PC-3 (cell line): ENCODE results near the gene USP15. TPM values are rescaled to one million over a fixed set of nuclear protein-coding genes. Genes with fewer than 3 reads are reported as not detected.
"Not testable (repeated sequence)": the region's sequence is repeated elsewhere in the genome, so short reads cannot be mapped to it uniquely, and the experiment has no call there.

ENCODE experiments used
- ATAC-seq: fragments of 200-7000 bp; cut with Tn5 transposase; 2 replicates; pipeline ENCODE4 v1.9.1; 2020; ENCODE audit warnings: mild to moderate bottlenecking, moderate library complexity
- BruUV-seq: library from RNA; stranded (reverse); fragments of 400-500 nt; replicated peaks from 2 replicates; lab custom pipeline; 2021; lab: Mats Ljungman, UMichigan
- CTCF ChIA-PET: fragments of 300-600 bp; sonication (Branson Sonifier 250); formaldehyde crosslinking; loops from one replicate; lab custom pipeline; 2022; ENCODE audit warnings: antibody characterized with exemption; lab: Charles Lee
- POLR2A ChIA-PET: fragments of 300-600 bp; sonication (Branson Sonifier 250); formaldehyde crosslinking; loops from one replicate; lab custom pipeline; 2022; ENCODE audit warnings: antibody characterized with exemption; ENCODE audit not compliant: unreplicated experiment; lab: Charles Lee
- DNase-seq: peaks from one replicate; pipeline ENCODE4 v3.0.0-alpha.2; 2015
- H2AFZ ChIP-seq: fragments of 300-600 bp; sonication (generic); 2 replicates; pipeline ENCODE4 v1.6.0; 2016; ENCODE audit warnings: antibody characterized with exemption, low read length
- H3F3A ChIP-seq: fragments of 300-600 bp; sonication (generic); one replicate; pipeline ENCODE4 v1.6.0; 2017; ENCODE audit warnings: antibody characterized with exemption, low read length, control low read depth, mild to moderate bottlenecking; ENCODE audit not compliant: unreplicated experiment
- H3K27ac ChIP-seq: fragments of 300-600 bp; sonication (generic); 2 replicates; pipeline ENCODE4 v1.5.1; 2016; ENCODE audit warnings: mild to moderate bottlenecking, low read length
- H3K27me3 ChIP-seq: fragments of 300-600 bp; sonication (generic); 2 replicates; pipeline ENCODE4 v1.6.1; 2016; ENCODE audit warnings: low read length, mixed read lengths
- H3K36me3 ChIP-seq: fragments of 300-600 bp; sonication (generic); 2 replicates; pipeline ENCODE4 v1.6.1; 2016; ENCODE audit warnings: low read depth, mixed run types, low read length, mixed read lengths
- H3K4me1 ChIP-seq: fragments of 300-600 bp; sonication (generic); 2 replicates; pipeline ENCODE4 v1.5.1; 2016; ENCODE audit warnings: low read length; ENCODE audit not compliant: insufficient read depth
- H3K4me2 ChIP-seq: fragments of 300-600 bp; sonication (generic); 2 replicates; pipeline ENCODE4 v1.6.0; 2016; ENCODE audit warnings: low read length
- H3K4me3 ChIP-seq: fragments of 300-600 bp; sonication (generic); 2 replicates; pipeline ENCODE4 v1.5.1; 2016; ENCODE audit warnings: mild to moderate bottlenecking, low read length, mixed read lengths
- H3K79me2 ChIP-seq: fragments of 300-600 bp; sonication (generic); 2 replicates; pipeline ENCODE4 v1.6.1; 2017; ENCODE audit warnings: low read length, mixed read lengths
- H3K9ac ChIP-seq: fragments of 300-600 bp; sonication (generic); 2 replicates; pipeline ENCODE4 v1.6.0; 2016; ENCODE audit warnings: mild to moderate bottlenecking, low read length
- H3K9me2 ChIP-seq: fragments of 300-600 bp; sonication (generic); replicated peaks from 2 replicates; pipeline ENCODE4 v1.6.1; 2016; ENCODE audit warnings: mixed run types, low read length, mixed read lengths
- H3K9me3 ChIP-seq: fragments of 300-600 bp; sonication (generic); 2 replicates; pipeline ENCODE4 v1.6.1; 2016; ENCODE audit warnings: low read length, mixed read lengths
- H4K20me1 ChIP-seq: fragments of 300-600 bp; sonication (generic); 2 replicates; pipeline ENCODE4 v1.6.1; 2016; ENCODE audit warnings: low read length, mixed read lengths
- CTCF ChIP-seq: fragments of 300-600 bp; sonication (generic); conservative IDR thresholded peaks from 2 replicates; pipeline ENCODE4 v1.5.1; 2017; ENCODE audit warnings: antibody characterized with exemption, low read depth, mild to moderate bottlenecking, low read length
- EZH2 ChIP-seq: fragments of 300-600 bp; sonication (generic); IDR thresholded peaks from one replicate; pipeline ENCODE4 v1.6.1; 2017; ENCODE audit warnings: antibody characterized with exemption, mild to moderate bottlenecking, low read length; ENCODE audit not compliant: unreplicated experiment
- EZH2phosphoT487 ChIP-seq: fragments of 300-600 bp; sonication (generic); IDR thresholded peaks from 2 replicates; pipeline ENCODE4 v1.6.1; 2018; ENCODE audit warnings: mild to moderate bottlenecking, antibody characterized with exemption, low read length, borderline replicate concordance
- intact Hi-C: fragments of 100-400 bp; cut with micrococcal nuclease; formaldehyde crosslinking; loops from 2 replicates; pipeline ENCODE4 v1.9.0; 2023
- total RNA-seq: library from RNA; depleted of rRNA; stranded (reverse); fragments of >200 nt; gene quantifications from 2 replicates; pipeline ENCODE4 v1.2.3, GENCODE V29; 2014

The USP15 gene
- total RNA-seq, 1 experiment from 2014 or later, result 46.1 TPM

GRCh38 chr12:62335796-62336195 lies 75.6 kb downstream of the USP15 start:
- Histone ChIP-seq H3K4me1 (no peaks in the 10 kb centered on the region), H4K20me1 (no peaks in the 10 kb centered on the region), H3K9me3 (no peaks in the 10 kb centered on the region), H3K79me2 (0 out of 2 replicates have a peak, but pooled peaks cover 5% of the 10 kb centered on the region), H3K9me2 (no peaks in the 10 kb centered on the region), H3K36me3 (0 out of 2 replicates have a peak, but pooled peaks cover 7% of the 10 kb centered on the region), H3K4me3 (no peak overlapping the region), H3F3A (no peaks in the 10 kb centered on the region), H3K27me3 (no peaks in the 10 kb centered on the region), H2AFZ (no peak overlapping the region), H3K4me2 (no peak overlapping the region), H3K9ac (no peak overlapping the region), H3K27ac (no peak overlapping the region)
- intact Hi-C loops, result no loop called here
- DNase-seq, result no peak
- ATAC-seq, result no peak
- BruUV-seq, result no TSS peak
- CTCF ChIA-PET, result no interaction called here
- TF ChIP-seq EZH2 (no peak), EZH2phosphoT487 (no peak), CTCF (no peak)
- POLR2A ChIA-PET, result no interaction called here

- H3K9me3 ChIP-seq, H3K4me3 ChIP-seq, H3K36me3 ChIP-seq, intact Hi-C loops, H2AFZ ChIP-seq, ATAC-seq, H4K20me1 ChIP-seq, POLR2A ChIA-PET, H3K4me2 ChIP-seq, H3K79me2 ChIP-seq, H3K27me3 ChIP-seq, CTCF ChIA-PET, DNase-seq, BruUV-seq, H3K9me2 ChIP-seq, H3F3A ChIP-seq, H3K4me1 ChIP-seq, H3K27ac ChIP-seq, H3K9ac ChIP-seq: not testable (repeated sequence)
Measured at GRCh38 chr12:62337643-62338042, 77.4 kb downstream of the USP15 start.

- H3F3A ChIP-seq, CTCF ChIA-PET, BruUV-seq, H3K9me2 ChIP-seq, H3K9me3 ChIP-seq, H3K27me3 ChIP-seq, ATAC-seq, intact Hi-C loops, H3K79me2 ChIP-seq, H3K9ac ChIP-seq, H3K4me3 ChIP-seq, H3K36me3 ChIP-seq, H2AFZ ChIP-seq, DNase-seq, POLR2A ChIA-PET, H4K20me1 ChIP-seq, H3K4me2 ChIP-seq, H3K27ac ChIP-seq: not testable (repeated sequence)
- H3K4me1 ChIP-seq, result peaks cover 11% of the 10 kb centered on the region
Measured at GRCh38 chr12:62342614-62343303, 82.6 kb downstream of the USP15 start.

GRCh38 chr12:62343304-62344120 lies 83.3 kb downstream of the USP15 start:
- BruUV-seq, H3K4me3 ChIP-seq, DNase-seq, H4K20me1 ChIP-seq, H3K79me2 ChIP-seq, H3K4me2 ChIP-seq, H3K36me3 ChIP-seq, intact Hi-C loops, H3K9me3 ChIP-seq, H2AFZ ChIP-seq, POLR2A ChIA-PET, H3K9ac ChIP-seq, H3K9me2 ChIP-seq, H3K27me3 ChIP-seq, CTCF ChIA-PET, H3F3A ChIP-seq, H3K27ac ChIP-seq, ATAC-seq: not testable (repeated sequence)
- H3K4me1 ChIP-seq, result peaks cover 16% of the 10 kb centered on the region

GRCh38 chr12:62344731-62345556 lies 84.7 kb downstream of the USP15 start:
- CTCF ChIA-PET, ATAC-seq, H3K9me3 ChIP-seq, BruUV-seq, H3K4me2 ChIP-seq, H3K36me3 ChIP-seq, H4K20me1 ChIP-seq, DNase-seq, H3F3A ChIP-seq, H2AFZ ChIP-seq, H3K79me2 ChIP-seq, H3K27me3 ChIP-seq, H3K9me2 ChIP-seq, H3K27ac ChIP-seq, H3K9ac ChIP-seq, POLR2A ChIA-PET, H3K4me3 ChIP-seq: not testable (repeated sequence)
- H3K4me1 ChIP-seq, result peaks cover 19% of the 10 kb centered on the region
- intact Hi-C loops, result loop anchor here (5.0 kb wide), 1 partner anchor 83 kb away; the partner anchor contains the start of gene USP15
